ENCODE measurements around the gene HMSD.

Gene HMSD

DNA sequence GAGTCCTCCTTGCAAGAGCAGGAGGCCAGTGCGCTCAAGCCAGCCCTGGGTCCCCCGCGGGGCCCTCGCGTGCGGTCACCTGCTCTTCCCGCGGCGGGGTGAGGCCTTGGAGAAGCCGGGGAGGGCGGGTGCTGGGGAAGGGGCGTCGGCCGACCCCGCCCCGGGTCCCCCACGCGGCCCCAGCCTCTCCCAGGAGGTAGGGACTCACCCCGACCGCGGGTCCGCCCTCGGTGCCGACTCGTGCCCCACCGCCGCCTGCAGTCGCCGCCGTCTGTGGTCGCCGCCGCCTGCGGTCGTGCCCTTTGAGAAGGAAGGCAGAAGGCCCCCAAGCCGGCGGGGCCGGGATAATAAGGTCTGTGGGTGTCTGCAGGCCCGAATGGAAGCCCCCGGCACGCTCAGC, 53.5 kb downstream of the HMSD start:
- no peak overlapping the region for H3K27ac ChIP-seq (ENCODE audit: poor library complexity, severe bottlenecking)
- no peaks in the 10 kb centered on the region for H3K4me1 ChIP-seq (ENCODE audit: insufficient read depth, poor library complexity, severe bottlenecking)
- no peaks in the 10 kb centered on the region for H3K36me3 ChIP-seq (ENCODE audit: low read depth)
- no peak for ATAC-seq (ENCODE audit: low read depth)
- no peaks in the 10 kb centered on the region for H3K9me3 ChIP-seq (ENCODE audit: severe bottlenecking)
- DNase-seq (ENCODE audit: low spot score), result no peak
- H3K27me3 ChIP-seq (ENCODE audit: insufficient read depth, poor library complexity, severe bottlenecking), result no peaks in the 10 kb centered on the region
- TF ChIP-seq, protein P1, sequence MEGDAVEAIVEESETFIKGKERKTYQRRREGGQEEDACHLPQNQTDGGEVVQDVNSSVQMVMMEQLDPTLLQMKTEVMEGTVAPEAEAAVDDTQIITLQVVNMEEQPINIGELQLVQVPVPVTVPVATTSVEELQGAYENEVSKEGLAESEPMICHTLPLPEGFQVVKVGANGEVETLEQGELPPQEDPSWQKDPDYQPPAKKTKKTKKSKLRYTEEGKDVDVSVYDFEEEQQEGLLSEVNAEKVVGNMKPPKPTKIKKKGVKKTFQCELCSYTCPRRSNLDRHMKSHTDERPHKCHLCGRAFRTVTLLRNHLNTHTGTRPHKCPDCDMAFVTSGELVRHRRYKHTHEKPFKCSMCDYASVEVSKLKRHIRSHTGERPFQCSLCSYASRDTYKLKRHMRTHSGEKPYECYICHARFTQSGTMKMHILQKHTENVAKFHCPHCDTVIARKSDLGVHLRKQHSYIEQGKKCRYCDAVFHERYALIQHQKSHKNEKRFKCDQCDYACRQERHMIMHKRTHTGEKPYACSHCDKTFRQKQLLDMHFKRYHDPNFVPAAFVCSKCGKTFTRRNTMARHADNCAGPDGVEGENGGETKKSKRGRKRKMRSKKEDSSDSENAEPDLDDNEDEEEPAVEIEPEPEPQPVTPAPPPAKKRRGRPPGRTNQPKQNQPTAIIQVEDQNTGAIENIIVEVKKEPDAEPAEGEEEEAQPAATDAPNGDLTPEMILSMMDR (IDR thresholded peaks at IDR 0.05; ENCODE audit: poor library complexity, severe bottlenecking), result no peak
- no peak overlapping the region for H3K4me3 ChIP-seq (ENCODE audit: severe bottlenecking)

DNA sequence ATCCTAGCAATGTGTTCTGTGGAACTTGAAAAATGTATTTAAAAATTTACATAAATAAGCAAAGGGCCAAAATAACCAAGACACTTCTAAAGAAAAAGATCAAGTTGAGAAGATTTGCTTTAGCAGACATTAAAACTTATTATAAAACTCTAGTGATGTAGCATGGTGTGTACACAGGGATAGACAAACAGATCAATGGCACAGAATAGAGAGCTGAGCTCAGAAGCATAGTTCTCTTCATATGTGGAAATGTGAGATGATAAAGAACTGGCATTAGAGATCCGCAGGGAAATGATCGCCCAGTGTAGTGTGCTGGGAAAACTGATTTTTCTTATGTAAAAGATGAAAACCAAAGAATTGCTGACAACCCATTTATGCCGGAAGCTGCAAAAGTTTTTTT, 60.2 kb downstream of the HMSD start:
- H3K4me3 ChIP-seq (ENCODE audit: severe bottlenecking), result no peak overlapping the region
- H3K4me1 ChIP-seq (ENCODE audit: insufficient read depth, poor library complexity, severe bottlenecking), result no peaks in the 10 kb centered on the region
- H3K27me3 ChIP-seq (ENCODE audit: insufficient read depth, poor library complexity, severe bottlenecking), result no peaks in the 10 kb centered on the region
- H3K36me3 ChIP-seq (ENCODE audit: low read depth), result no peaks in the 10 kb centered on the region
- TF ChIP-seq, protein P1 (IDR thresholded peaks at IDR 0.05; ENCODE audit: poor library complexity, severe bottlenecking), result no peak
- ATAC-seq (ENCODE audit: low read depth) (no peak), DNase-seq (ENCODE audit: low spot score) (no peak)
- no peak overlapping the region for H3K27ac ChIP-seq (ENCODE audit: poor library complexity, severe bottlenecking)
- no peaks in the 10 kb centered on the region for H3K9me3 ChIP-seq (ENCODE audit: severe bottlenecking)
